Dedifferentiated amniotic fluid mesenchymal stem cell (primary cell): Measurements from ENCODE around the gene NUDT21.
"Not testable (repeated sequence)": the region's sequence is repeated elsewhere in the genome, so short reads cannot be mapped to it uniquely, and the experiment has no call there.

Source experiments
- DNase-seq: peaks from one replicate; pipeline ENCODE4 v3.0.0-alpha.2; 2016; ENCODE audit errors: extremely low spot score

Gene NUDT21

GRCh38 chr16:56450986-56451752 lies at the start of gene NUDT21, which contains the start of gene OGFOD1:
NUDT21 (minus strand) TSS chr16:56451332; CDS start chr16:56451202, 130 bp downstream.
OGFOD1 (plus strand) TSS chr16:56451554; CDS start chr16:56451613, 59 bp downstream.
- peak; percentile 98 for DNase-seq

GRCh38 chr16:56493815-56494214 lies 42.7 kb upstream of the NUDT21 start:
- no peak for DNase-seq

- no peak for DNase-seq
Measured at GRCh38 chr16:56493126-56493525, 42.0 kb upstream of the NUDT21 start.

- no peak for DNase-seq
Measured at GRCh38 chr16:56491657-56492261, 40.6 kb upstream of the NUDT21 start.

GRCh38 chr16:56488868-56489267 lies 37.7 kb upstream of the NUDT21 start:
- not testable (repeated sequence) for DNase-seq

GRCh38 chr16:56488035-56488434 lies 36.9 kb upstream of the NUDT21 start:
- no peak for DNase-seq

GRCh38 chr16:56483394-56483793 lies 32.3 kb upstream of the NUDT21 start:
- DNase-seq = no peak

GRCh38 chr16:56482683-56483236 lies 31.6 kb upstream of the NUDT21 start:
- DNase-seq = no peak

- no peak for DNase-seq
Measured at GRCh38 chr16:56481468-56482122, 30.5 kb upstream of the NUDT21 start.

GRCh38 chr16:56480776-56481467 lies 29.8 kb upstream of the NUDT21 start:
- DNase-seq = no peak

GRCh38 chr16:56479469-56479868 lies 28.3 kb upstream of the NUDT21 start:
- no peak for DNase-seq

GRCh38 chr16:56478281-56479049 lies 27.3 kb upstream of the NUDT21 start:
- DNase-seq = no peak

GRCh38 chr16:56477096-56477878 lies 26.2 kb upstream of the NUDT21 start:
- DNase-seq = peak; percentile 82

GRCh38 chr16:56475201-56475600 lies 24.1 kb upstream of the NUDT21 start:
- no peak for DNase-seq

GRCh38 chr16:56470666-56471065 lies 19.5 kb upstream of the NUDT21 start:
- DNase-seq = no peak

GRCh38 chr16:56470232-56470631 lies 19.1 kb upstream of the NUDT21 start:
- DNase-seq = no peak

GRCh38 chr16:56469748-56470147 lies 18.6 kb upstream of the NUDT21 start:
- no peak for DNase-seq

- DNase-seq = no peak
Measured at GRCh38 chr16:56468800-56469199, 17.7 kb upstream of the NUDT21 start.

GRCh38 chr16:56466344-56466743 lies 15.2 kb upstream of the NUDT21 start:
- DNase-seq = no peak

GRCh38 chr16:56463153-56463552 lies 12.0 kb upstream of the NUDT21 start:
- DNase-seq = no peak
